HCT116 (cell line): Measurements from ENCODE around the gene DLEC1. TPM values are rescaled to one million over a fixed set of nuclear protein-coding genes. Genes with fewer than 3 reads are reported as not detected.

ENCODE experiments used
- ATAC-seq: fragments of 200-7000 bp; cut with Tn5 transposase; 2 replicates; pipeline ENCODE4 v1.9.1; 2020; ENCODE audit warnings: mild to moderate bottlenecking, moderate library complexity
- BruUV-seq: library from RNA; stranded (reverse); fragments of 400-500 nt; replicated peaks from 2 replicates; lab custom pipeline; 2021; lab: Mats Ljungman, UMichigan
- CTCF ChIA-PET: fragments of 300-600 bp; sonication (Branson Sonifier 250); formaldehyde crosslinking; loops from one replicate; lab custom pipeline; 2021; ENCODE audit warnings: antibody characterized with exemption; lab: Charles Lee
- POLR2A ChIA-PET: fragments of 300-600, 350-600 bp; sonication (Branson Sonifier 250); formaldehyde crosslinking; loops from one replicate; lab custom pipeline; 2021; ENCODE audit warnings: antibody characterized with exemption; lab: Charles Lee
- RAD21 ChIA-PET, 2 experiments: fragments of 300-600 bp; sonication (Branson Sonifier 250); formaldehyde crosslinking; loops; one replicate each; lab custom pipeline; 2023; ENCODE audit warnings: low total read pairs in 2 of 2; ENCODE audit not compliant: uncharacterized antibody in 2 of 2, unreplicated experiment in 2 of 2, low non-redundant PET in 1 of 2; lab: Charles Lee
- DNase-seq: peaks from one replicate; pipeline ENCODE4 v3.0.0-alpha.2; 2010; ENCODE audit warnings: low read depth, low spot score
- H2AFZ ChIP-seq: fragments of 200-600 bp; shearing (Covaris generic), sonication (generic); 2 replicates; pipeline ENCODE4 v1.6.1; 2017; ENCODE audit warnings: low read depth, mixed run types, mixed read lengths, antibody characterized with exemption, low read length; ENCODE audit not compliant: poor library complexity, severe bottlenecking
- H3K27ac ChIP-seq: 2 replicates; pipeline ENCODE4 v1.5.1; 2012; ENCODE audit warnings: low read depth, low read length
- H3K27me3 ChIP-seq: fragments of 200-600 bp; sonication (generic); 2 replicates; pipeline ENCODE4 v1.6.1; 2016; ENCODE audit warnings: mixed run types, low read length, mixed read lengths; ENCODE audit not compliant: insufficient read depth
- H3K36me3 ChIP-seq, 2 experiments: fragments of 200-500 bp in 1 of 2; fragments of 200-600 bp in 1 of 2; sonication (Bioruptor generic) in 1 of 2; sonication (generic) in 1 of 2; 2 replicates each; pipeline versions ENCODE4 v1.5.1 to v1.6.1; 2014 to 2016; ENCODE audit warnings: low read length in 2 of 2, inconsistent platforms in 1 of 2, mixed read lengths in 1 of 2, mixed run types in 1 of 2; ENCODE audit not compliant: insufficient read depth in 2 of 2, control insufficient read depth in 1 of 2
- H3K4me1 ChIP-seq, 2 experiments: fragments of 200-600 bp in 1 of 2; sonication (generic) in 1 of 2; 2 replicates each; pipeline versions ENCODE4 v1.5.1 to v1.6.1; 2012 to 2017; ENCODE audit warnings: low read length in 2 of 2, inconsistent platforms in 1 of 2, mild to moderate bottlenecking in 1 of 2, mixed read lengths in 1 of 2, mixed run types in 1 of 2, moderate library complexity in 1 of 2; ENCODE audit not compliant: insufficient read depth in 2 of 2, control insufficient read depth in 1 of 2
- H3K4me2 ChIP-seq: fragments of 200-600 bp; sonication (generic); 2 replicates; pipeline ENCODE4 v1.6.1; 2017; ENCODE audit warnings: mixed run types, low read length, mixed read lengths
- H3K4me3 ChIP-seq, 2 experiments: fragments of 200-600 bp in 1 of 2; sonication (generic) in 1 of 2; replicated peaks in 1 of 2; 2 replicates each; pipeline ENCODE4 v1.5.1; 2011 to 2016; ENCODE audit warnings: low read length in 2 of 2, control low read depth in 1 of 2, low read depth in 1 of 2, mild to moderate bottlenecking in 1 of 2, mixed read lengths in 1 of 2, mixed run types in 1 of 2
- H3K79me2 ChIP-seq: fragments of 200-600 bp; sonication (generic); 2 replicates; pipeline ENCODE4 v1.6.1; 2017; ENCODE audit warnings: mild to moderate bottlenecking, mixed run types, low read length, moderate library complexity, mixed read lengths; ENCODE audit not compliant: insufficient read depth
- H3K9ac ChIP-seq: fragments of 200-600 bp; sonication (generic); 2 replicates; pipeline ENCODE4 v1.6.1; 2016; ENCODE audit warnings: low read length, mixed read lengths
- H3K9me2 ChIP-seq: fragments of 200-600 bp; sonication (generic), shearing (Covaris generic); 2 replicates; pipeline ENCODE4 v1.6.1; 2017; ENCODE audit warnings: mixed run types, mild to moderate bottlenecking, moderate library complexity; ENCODE audit not compliant: insufficient read depth
- H3K9me3 ChIP-seq, 2 experiments: fragments of 200-500 bp in 1 of 2; fragments of 200-600 bp in 1 of 2; sonication (Bioruptor generic) in 1 of 2; sonication (generic) in 1 of 2; 2 replicates each; pipeline ENCODE4 v1.6.1; 2014 to 2017; ENCODE audit warnings: low read length in 2 of 2, mixed read lengths in 2 of 2, inconsistent platforms in 1 of 2, low read depth in 1 of 2, mild to moderate bottlenecking in 1 of 2, mixed run types in 1 of 2, moderate library complexity in 1 of 2; ENCODE audit not compliant: control insufficient read depth in 1 of 2, insufficient read depth in 1 of 2
- H4K20me1 ChIP-seq: fragments of 200-600 bp; sonication (generic), shearing (Covaris generic); 2 replicates; pipeline ENCODE4 v1.6.1; 2017; ENCODE audit warnings: mixed run types, mild to moderate bottlenecking, moderate library complexity; ENCODE audit not compliant: insufficient read depth
- CTCF ChIP-seq, 3 experiments: fragments of 200-600 bp in 1 of 3; sonication (generic) in 1 of 3; IDR thresholded peaks in 2 of 3; conservative IDR thresholded peaks in 1 of 3; 2 replicates each; pipeline ENCODE4 v1.5.1; 2012 to 2017; ENCODE audit warnings: low read depth in 2 of 3, low read length in 2 of 3, antibody characterized with exemption in 1 of 3, borderline replicate concordance in 1 of 3, control low read depth in 1 of 3, mild to moderate bottlenecking in 1 of 3, mixed read lengths in 1 of 3, mixed run types in 1 of 3, moderate library complexity in 1 of 3; ENCODE audit not compliant: insufficient read depth in 1 of 3
- EGR1 ChIP-seq: IDR thresholded peaks from 2 replicates; pipeline ENCODE4 v1.6.1; 2012; ENCODE audit warnings: low read depth
- RAD21 ChIP-seq: IDR thresholded peaks from 2 replicates; pipeline ENCODE4 v1.6.1; 2012; ENCODE audit warnings: low read depth, mild to moderate bottlenecking
- intact Hi-C: fragments of 100-400 bp; cut with micrococcal nuclease; formaldehyde crosslinking; loops from 2 replicates; pipeline ENCODE4 v1.10.0; 2022
- total RNA-seq: library from RNA; stranded (reverse); gene quantifications from one replicate; pipeline ENCODE4 v1.2.1, GENCODE V29; 2021; ENCODE audit not compliant: unreplicated experiment
- TF ChIP-seq, protein P1 (sequence below): IDR thresholded peaks from 2 replicates; pipeline ENCODE4 v1.6.1; 2011; ENCODE audit warnings: mild to moderate bottlenecking, low read length, moderate library complexity; ENCODE audit not compliant: insufficient replicate concordance; ENCODE audit errors: extremely low read depth

The DLEC1 gene
- total RNA-seq, 1 experiment from 2014 or later = 0.61 TPM

- Histone ChIP-seq H3K36me3 (no peaks in the 10 kb centered on the region), H3K9me3 (no peaks in the 10 kb centered on the region), H3K4me1 (peaks cover 11 to 46% of the 10 kb centered on the region in 2 experiments), H3K4me3 (no peak overlapping the region), H3K4me2 (no peak overlapping the region), H3K79me2 (no peaks in the 10 kb centered on the region), H3K27ac (no peak overlapping the region), H3K9ac (no peak overlapping the region), H3K9me2 (no peaks in the 10 kb centered on the region), H2AFZ (no peak overlapping the region), H4K20me1 (no peaks in the 10 kb centered on the region), H3K27me3 (no peaks in the 10 kb centered on the region)
- no TSS peak for BruUV-seq
- POLR2A ChIA-PET = interaction anchor here (0.5 kb wide), 1 partner anchor 116 kb away, joined by 4 read pairs; no protein-coding TSS in a partner anchor
- intact Hi-C loops = loop anchor here (2.0 kb wide), 1 partner anchor 147 kb away; no protein-coding TSS in a partner anchor
- RAD21 ChIA-PET = interaction anchor here in 1 of 2 experiments (1.1 kb wide), 1 partner anchor 345 kb away, joined by 3 read pairs; the partner anchor contains the start of gene XYLB
- TF ChIP-seq CTCF (IDR thresholded peaks at IDR 0.05 in 2 of 3, conservative IDR thresholded peaks at IDR 0.05 in 1 of 3; ENCODE audit: borderline replicate concordance in 1 of 3, insufficient read depth in 1 of 3, low read depth in 2 of 3, low read length in 2 of 3) (peak in 2 of 3 experiments; percentile 57 to 80; a peak in 4 of 6 replicates), RAD21 (no peak)
- CTCF ChIA-PET = interaction anchor here (0.9 to 1.3 kb wide), 4 partner anchors 9 to 147 kb away, joined by 3 to 7 read pairs (median 4); no protein-coding TSS in a partner anchor
- ATAC-seq (peak; percentile 57), DNase-seq (no peak)
These were observed 37.4 kb upstream of the DLEC1 start for GRCh38 chr3:38001456-38002081.

DNA sequence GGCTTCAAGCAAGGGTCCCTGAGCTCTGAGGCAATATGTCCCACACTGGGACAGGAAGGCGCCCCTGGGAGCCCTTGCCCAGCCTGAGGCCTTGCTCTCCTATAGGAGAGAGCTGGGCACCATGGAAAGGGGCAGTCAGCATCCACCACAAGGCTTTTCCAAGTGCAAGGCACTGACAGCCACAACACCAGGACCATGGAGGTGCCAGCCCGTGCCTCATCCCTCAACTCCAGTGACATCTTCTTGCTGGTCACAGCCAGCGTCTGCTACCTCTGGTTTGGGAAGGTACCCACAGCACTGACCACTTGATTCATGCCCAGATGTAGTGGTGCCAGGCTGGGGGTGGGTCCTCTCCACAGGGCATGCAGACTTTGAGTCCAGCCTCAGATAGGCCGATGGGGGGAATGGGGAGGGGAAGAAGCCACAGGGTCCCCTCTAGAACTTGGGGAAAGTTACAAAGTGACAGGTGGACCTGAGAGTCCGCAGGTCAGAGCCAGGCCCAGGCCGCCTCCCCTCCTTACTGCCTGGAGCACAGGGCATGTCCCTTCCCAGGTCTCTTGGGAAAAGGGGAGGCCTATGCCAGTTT lies 36.6 kb upstream of the DLEC1 start:
- RAD21 ChIA-PET = interaction anchor here in 1 of 2 experiments (1.1 kb wide), 1 partner anchor 344 kb away, joined by 3 read pairs; the partner anchor contains the start of gene XYLB
- Histone ChIP-seq H3K4me3 (no peak overlapping the region), H3K4me1 (peaks cover 9 to 41% of the 10 kb centered on the region in 2 experiments), H3K9me2 (no peaks in the 10 kb centered on the region), H3K27ac (no peak overlapping the region), H3K9me3 (no peaks in the 10 kb centered on the region), H3K79me2 (no peaks in the 10 kb centered on the region), H3K36me3 (no peaks in the 10 kb centered on the region), H3K27me3 (no peaks in the 10 kb centered on the region), H4K20me1 (no peaks in the 10 kb centered on the region), H2AFZ (no peak overlapping the region), H3K4me2 (no peak overlapping the region), H3K9ac (no peak overlapping the region)
- intact Hi-C loops = loop anchor here (2.0 kb wide), 1 partner anchor 148 kb away; no protein-coding TSS in a partner anchor
- POLR2A ChIA-PET = interaction anchor here (0.5 kb wide), 1 partner anchor 115 kb away, joined by 4 read pairs; no protein-coding TSS in a partner anchor
- no peak for ATAC-seq
- TF ChIP-seq EGR1 = no peak
- TF ChIP-seq, protein P1, sequence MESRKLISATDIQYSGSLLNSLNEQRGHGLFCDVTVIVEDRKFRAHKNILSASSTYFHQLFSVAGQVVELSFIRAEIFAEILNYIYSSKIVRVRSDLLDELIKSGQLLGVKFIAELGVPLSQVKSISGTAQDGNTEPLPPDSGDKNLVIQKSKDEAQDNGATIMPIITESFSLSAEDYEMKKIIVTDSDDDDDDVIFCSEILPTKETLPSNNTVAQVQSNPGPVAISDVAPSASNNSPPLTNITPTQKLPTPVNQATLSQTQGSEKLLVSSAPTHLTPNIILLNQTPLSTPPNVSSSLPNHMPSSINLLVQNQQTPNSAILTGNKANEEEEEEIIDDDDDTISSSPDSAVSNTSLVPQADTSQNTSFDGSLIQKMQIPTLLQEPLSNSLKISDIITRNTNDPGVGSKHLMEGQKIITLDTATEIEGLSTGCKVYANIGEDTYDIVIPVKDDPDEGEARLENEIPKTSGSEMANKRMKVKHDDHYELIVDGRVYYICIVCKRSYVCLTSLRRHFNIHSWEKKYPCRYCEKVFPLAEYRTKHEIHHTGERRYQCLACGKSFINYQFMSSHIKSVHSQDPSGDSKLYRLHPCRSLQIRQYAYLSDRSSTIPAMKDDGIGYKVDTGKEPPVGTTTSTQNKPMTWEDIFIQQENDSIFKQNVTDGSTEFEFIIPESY = no peak
- CTCF ChIA-PET = interaction anchor here (1.3 kb wide), 1 partner anchor 147 kb away, joined by 4 read pairs; no protein-coding TSS in a partner anchor
- no peak for DNase-seq
- BruUV-seq = no TSS peak
